Loucy (cell line): ENCODE data around the gene ANKRD39.

Source experiments
- H2AFZ ChIP-seq: fragments of 200-600 bp; sonication (generic); 2 replicates; pipeline ENCODE4 v1.6.0; 2016; ENCODE audit warnings: antibody characterized with exemption, mild to moderate bottlenecking, low read length, moderate library complexity
- H3F3A ChIP-seq: fragments of 200-600 bp; 2 replicates; pipeline ENCODE4 v1.6.0; 2016; ENCODE audit warnings: antibody characterized with exemption, low read depth, mild to moderate bottlenecking
- H3K27me3 ChIP-seq: fragments of 200-600 bp; sonication (generic); 2 replicates; pipeline ENCODE4 v1.6.1; 2014; ENCODE audit warnings: low read length, mild to moderate bottlenecking; ENCODE audit not compliant: insufficient read depth, poor library complexity, severe bottlenecking
- H3K36me3 ChIP-seq: fragments of 200-600 bp; sonication (generic); 2 replicates; pipeline ENCODE4 v1.6.1; 2016; ENCODE audit warnings: low read length; ENCODE audit not compliant: insufficient read depth
- H3K4me1 ChIP-seq: fragments of 200-600 bp; sonication (generic); 2 replicates; pipeline ENCODE4 v1.5.1; 2014; ENCODE audit warnings: low read length, mild to moderate bottlenecking; ENCODE audit not compliant: insufficient read depth, poor library complexity, severe bottlenecking
- H3K4me2 ChIP-seq: fragments of 200-600 bp; sonication (generic); 2 replicates; pipeline ENCODE4 v1.6.0; 2014; ENCODE audit warnings: antibody characterized with exemption, low read length, low read depth, mild to moderate bottlenecking; ENCODE audit not compliant: poor library complexity, severe bottlenecking
- H3K4me3 ChIP-seq: fragments of 200-600 bp; sonication (generic); 2 replicates; pipeline ENCODE4 v1.5.1; 2014; ENCODE audit warnings: low read length, mild to moderate bottlenecking, mixed read lengths; ENCODE audit not compliant: poor library complexity, severe bottlenecking
- H3K79me2 ChIP-seq: fragments of 200-600 bp; sonication (generic); 2 replicates; pipeline ENCODE4 v1.6.1; 2014; ENCODE audit warnings: low read length; ENCODE audit not compliant: insufficient read depth
- H3K9ac ChIP-seq: fragments of 200-600 bp; sonication (generic); 2 replicates; pipeline ENCODE4 v1.6.0; 2014; ENCODE audit warnings: mild to moderate bottlenecking, low read depth, low read length, moderate library complexity; ENCODE audit not compliant: poor library complexity, severe bottlenecking
- H3K9me2 ChIP-seq: fragments of 200-600 bp; sonication (generic); replicated peaks from 2 replicates; pipeline ENCODE4 v1.6.1; 2016; ENCODE audit warnings: low read depth, low read length, mixed read lengths
- H3K9me3 ChIP-seq: fragments of 200-600 bp; sonication (generic); 2 replicates; pipeline ENCODE4 v1.6.1; 2014; ENCODE audit warnings: mild to moderate bottlenecking, antibody characterized with exemption, low read length, low read depth; ENCODE audit not compliant: insufficient read depth
- H4K20me1 ChIP-seq: fragments of 200-600 bp; sonication (generic); 2 replicates; pipeline ENCODE4 v1.6.0; 2014; ENCODE audit warnings: antibody characterized with exemption, low read length, mild to moderate bottlenecking; ENCODE audit not compliant: insufficient read depth, poor library complexity, severe bottlenecking
- CTCF ChIP-seq: fragments of 200-600 bp; sonication (generic); conservative IDR thresholded peaks from 2 replicates; pipeline ENCODE4 v1.5.1; 2014; ENCODE audit warnings: mild to moderate bottlenecking, antibody characterized with exemption, low read length
- EZH2phosphoT487 ChIP-seq: fragments of 200-600 bp; IDR thresholded peaks from 2 replicates; pipeline ENCODE4 v1.6.1; 2018; ENCODE audit warnings: antibody characterized with exemption, mild to moderate bottlenecking, moderate library complexity, borderline replicate concordance

Gene ANKRD39

GRCh38 chr2:96804986-96805385 lies 52.8 kb downstream of the ANKRD39 start:
- Histone ChIP-seq H2AFZ (no peak overlapping the region), H3F3A (no peaks in the 10 kb centered on the region), H3K79me2 (no peaks in the 10 kb centered on the region), H3K4me1 (no peaks in the 10 kb centered on the region), H3K27me3 (no peaks in the 10 kb centered on the region), H3K4me2 (no peak overlapping the region), H3K9me3 (no peaks in the 10 kb centered on the region), H4K20me1 (no peaks in the 10 kb centered on the region), H3K9me2 (no peaks in the 10 kb centered on the region), H3K9ac (no peak overlapping the region), H3K4me3 (no peak overlapping the region), H3K36me3 (peaks cover 6% of the 10 kb centered on the region; the same call in 1 of the 2 replicates)
- TF ChIP-seq CTCF (no peak), EZH2phosphoT487 (no peak)

- H3K4me2 ChIP-seq: no peak overlapping the region
- no peak for TF ChIP-seq EZH2phosphoT487
- no peak for TF ChIP-seq CTCF
Observed at GRCh38 chr2:96802721-96803120, 55.1 kb downstream of the ANKRD39 start.

DNA sequence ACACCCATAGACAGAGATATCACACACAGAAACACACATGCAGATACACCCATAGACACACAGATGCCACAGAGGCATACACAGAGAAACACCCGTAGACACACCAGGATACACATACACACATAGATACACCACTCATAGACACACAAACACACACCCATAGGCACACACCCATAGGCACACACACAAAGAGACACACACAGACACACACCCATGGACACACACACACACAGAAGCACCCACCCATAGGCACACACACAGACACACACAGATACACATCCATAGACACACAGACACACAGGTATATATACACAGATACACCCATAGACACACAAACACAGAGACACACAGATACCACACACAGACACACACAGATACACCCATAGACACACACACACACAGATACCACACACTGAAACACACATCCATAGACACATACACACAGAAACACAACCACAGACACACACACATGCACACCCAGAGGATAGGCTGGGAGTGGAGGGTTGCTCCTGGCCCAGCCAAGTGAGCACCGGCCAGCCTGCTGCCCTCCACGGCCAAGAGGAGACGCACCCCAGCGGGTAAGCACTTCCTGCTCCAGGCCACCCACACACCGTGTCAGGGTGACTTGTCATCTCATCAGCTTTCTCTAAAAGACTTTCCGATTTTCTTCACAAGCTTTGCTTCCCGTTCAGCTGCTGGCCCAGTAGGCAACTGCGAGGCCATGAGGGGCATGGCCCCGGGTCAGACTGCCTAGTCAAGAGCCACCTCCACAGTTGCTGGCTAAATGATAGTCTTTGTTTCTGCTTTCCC lies 55.8 kb downstream of the ANKRD39 start:
- no peak overlapping the region for H2AFZ ChIP-seq
- no peaks in the 10 kb centered on the region for H3F3A ChIP-seq
- H3K79me2 ChIP-seq: no peaks in the 10 kb centered on the region
- H3K9ac ChIP-seq: no peak overlapping the region
- no peaks in the 10 kb centered on the region for H3K9me3 ChIP-seq
- H3K4me3 ChIP-seq: no peak overlapping the region
- H3K36me3 ChIP-seq: peaks cover 6% of the 10 kb centered on the region; the same call in 1 of the 2 replicates
- no peaks in the 10 kb centered on the region for H3K27me3 ChIP-seq
- TF ChIP-seq EZH2phosphoT487 (no peak), CTCF (no peak)
- no peak overlapping the region for H3K4me2 ChIP-seq
- H4K20me1 ChIP-seq: no peaks in the 10 kb centered on the region
- no peaks in the 10 kb centered on the region for H3K9me2 ChIP-seq
- no peaks in the 10 kb centered on the region for H3K4me1 ChIP-seq

More at GRCh38 chr2:96802721-96803120, 55.1 kb downstream of the ANKRD39 start:
- Histone ChIP-seq H3K36me3 (peaks cover 6% of the 10 kb centered on the region; the same call in 1 of the 2 replicates), H2AFZ (no peak overlapping the region), H4K20me1 (no peaks in the 10 kb centered on the region), H3K27me3 (no peaks in the 10 kb centered on the region), H3K4me3 (no peak overlapping the region), H3K9me3 (no peaks in the 10 kb centered on the region), H3K9ac (no peak overlapping the region), H3K79me2 (no peaks in the 10 kb centered on the region), H3F3A (no peaks in the 10 kb centered on the region), H3K9me2 (no peaks in the 10 kb centered on the region), H3K4me1 (no peaks in the 10 kb centered on the region)
